Measurements from ENCODE around the gene ACOX1.

ACOX1 gene

GRCh38 chr17:75920045-75920560, 58.9 kb downstream of the ACOX1 start:
- DNase-seq (ENCODE audit: low read depth in 1 of 2, low spot score in 1 of 2): peak in 1 of 2 experiments; percentile 50
- 0 out of 2 replicates have a peak overlapping the region, but pooled peaks have one; percentile 12 for H3K27ac ChIP-seq (replicated peaks)
- H3K4me3 ChIP-seq (replicated peaks; ENCODE audit: insufficient read depth, low read length): no peak overlapping the region
- H3K27me3 ChIP-seq (ENCODE audit: insufficient read depth, poor library complexity, severe bottlenecking): no peaks in the 10 kb centered on the region
- no peak for TF ChIP-seq POLR2AphosphoS5 (IDR thresholded peaks at IDR 0.05; ENCODE audit: low read depth)
- TF ChIP-seq, protein P1, sequence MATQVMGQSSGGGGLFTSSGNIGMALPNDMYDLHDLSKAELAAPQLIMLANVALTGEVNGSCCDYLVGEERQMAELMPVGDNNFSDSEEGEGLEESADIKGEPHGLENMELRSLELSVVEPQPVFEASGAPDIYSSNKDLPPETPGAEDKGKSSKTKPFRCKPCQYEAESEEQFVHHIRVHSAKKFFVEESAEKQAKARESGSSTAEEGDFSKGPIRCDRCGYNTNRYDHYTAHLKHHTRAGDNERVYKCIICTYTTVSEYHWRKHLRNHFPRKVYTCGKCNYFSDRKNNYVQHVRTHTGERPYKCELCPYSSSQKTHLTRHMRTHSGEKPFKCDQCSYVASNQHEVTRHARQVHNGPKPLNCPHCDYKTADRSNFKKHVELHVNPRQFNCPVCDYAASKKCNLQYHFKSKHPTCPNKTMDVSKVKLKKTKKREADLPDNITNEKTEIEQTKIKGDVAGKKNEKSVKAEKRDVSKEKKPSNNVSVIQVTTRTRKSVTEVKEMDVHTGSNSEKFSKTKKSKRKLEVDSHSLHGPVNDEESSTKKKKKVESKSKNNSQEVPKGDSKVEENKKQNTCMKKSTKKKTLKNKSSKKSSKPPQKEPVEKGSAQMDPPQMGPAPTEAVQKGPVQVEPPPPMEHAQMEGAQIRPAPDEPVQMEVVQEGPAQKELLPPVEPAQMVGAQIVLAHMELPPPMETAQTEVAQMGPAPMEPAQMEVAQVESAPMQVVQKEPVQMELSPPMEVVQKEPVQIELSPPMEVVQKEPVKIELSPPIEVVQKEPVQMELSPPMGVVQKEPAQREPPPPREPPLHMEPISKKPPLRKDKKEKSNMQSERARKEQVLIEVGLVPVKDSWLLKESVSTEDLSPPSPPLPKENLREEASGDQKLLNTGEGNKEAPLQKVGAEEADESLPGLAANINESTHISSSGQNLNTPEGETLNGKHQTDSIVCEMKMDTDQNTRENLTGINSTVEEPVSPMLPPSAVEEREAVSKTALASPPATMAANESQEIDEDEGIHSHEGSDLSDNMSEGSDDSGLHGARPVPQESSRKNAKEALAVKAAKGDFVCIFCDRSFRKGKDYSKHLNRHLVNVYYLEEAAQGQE (IDR thresholded peaks at IDR 0.05; ENCODE audit: insufficient replicate concordance, low read depth): no peak
- TF ChIP-seq CTCF (IDR thresholded peaks at IDR 0.05; ENCODE audit: insufficient read depth, low read length): no peak
- no peak for TF ChIP-seq SPI1 (IDR thresholded peaks at IDR 0.05; ENCODE audit: borderline replicate concordance, low read depth)
- TF ChIP-seq GABPA (IDR thresholded peaks at IDR 0.05; ENCODE audit: low read depth): no peak

DNA sequence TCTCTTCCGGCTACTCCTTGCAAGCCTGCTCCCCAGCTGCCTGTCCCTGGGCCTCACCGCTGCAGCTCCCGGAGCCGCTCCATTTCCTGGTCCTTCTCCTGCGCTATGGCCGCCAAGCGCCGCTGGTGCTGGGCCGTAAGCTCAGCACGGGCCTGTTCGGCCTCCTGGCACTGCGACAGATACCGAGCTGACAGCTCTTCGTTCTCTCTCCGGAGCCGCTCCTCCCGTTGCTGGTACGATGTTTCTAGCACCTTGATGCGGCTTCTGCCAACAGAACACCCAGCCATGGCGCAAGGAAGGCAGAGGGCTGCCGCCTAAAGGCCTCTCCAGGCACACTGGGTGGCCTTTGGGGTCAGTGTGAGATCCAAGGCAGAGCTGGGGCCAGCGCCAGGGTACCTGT, 59.4 kb downstream of the ACOX1 start:
- TF ChIP-seq GABPA (IDR thresholded peaks at IDR 0.05; ENCODE audit: low read depth) (no peak), CTCF (IDR thresholded peaks at IDR 0.05; ENCODE audit: insufficient read depth, low read length) (no peak), POLR2AphosphoS5 (IDR thresholded peaks at IDR 0.05; ENCODE audit: low read depth) (no peak), SPI1 (IDR thresholded peaks at IDR 0.05; ENCODE audit: borderline replicate concordance, low read depth) (no peak)
- TF ChIP-seq, protein P1 (IDR thresholded peaks at IDR 0.05; ENCODE audit: insufficient replicate concordance, low read depth): no peak
- H3K27ac ChIP-seq (replicated peaks): no peak overlapping the region
- H3K4me3 ChIP-seq (replicated peaks; ENCODE audit: insufficient read depth, low read length): no peak overlapping the region
- no peaks in the 10 kb centered on the region for H3K27me3 ChIP-seq (ENCODE audit: insufficient read depth, poor library complexity, severe bottlenecking)
- DNase-seq (ENCODE audit: low read depth in 1 of 2, low spot score in 1 of 2): no peak

GRCh38 chr17:75917917-75918445, 61.0 kb downstream of the ACOX1 start:
- TF ChIP-seq, protein P1 (IDR thresholded peaks at IDR 0.05; ENCODE audit: insufficient replicate concordance, low read depth): no peak
- no peak for TF ChIP-seq POLR2AphosphoS5 (IDR thresholded peaks at IDR 0.05; ENCODE audit: low read depth)
- no peak for TF ChIP-seq CTCF (IDR thresholded peaks at IDR 0.05; ENCODE audit: insufficient read depth, low read length)
- no peak for TF ChIP-seq SPI1 (IDR thresholded peaks at IDR 0.05; ENCODE audit: borderline replicate concordance, low read depth)
- no peak for TF ChIP-seq GABPA (IDR thresholded peaks at IDR 0.05; ENCODE audit: low read depth)
- no peak overlapping the region for H3K4me3 ChIP-seq (replicated peaks; ENCODE audit: insufficient read depth, low read length)
- no peaks in the 10 kb centered on the region for H3K27me3 ChIP-seq (ENCODE audit: insufficient read depth, poor library complexity, severe bottlenecking)
- H3K27ac ChIP-seq (replicated peaks): no peak overlapping the region
- no peak for DNase-seq (ENCODE audit: low read depth in 1 of 2, low spot score in 1 of 2)

Data from HL-60 (cell line).